Smooth muscle cell (in vitro differentiated cells): ENCODE measurements around the gene TMEM178A. TPM values are rescaled to one million over a fixed set of nuclear protein-coding genes. Genes with fewer than 3 reads are reported as not detected.

Experiments
- DNase-seq: peaks from one replicate; lab custom pipeline; 2025; ENCODE audit not compliant: unreplicated experiment; lab: John Stamatoyannopoulos, UW
- H2AFZ ChIP-seq: fragments of 200-600 bp; sonication (generic); 2 replicates; pipeline ENCODE4 v1.6.0; 2016; ENCODE audit warnings: antibody characterized with exemption, low read depth, mild to moderate bottlenecking
- H3F3A ChIP-seq: fragments of 200-600 bp; sonication (generic); 2 replicates; pipeline ENCODE4 v1.6.0; 2017; ENCODE audit warnings: antibody characterized with exemption, low read depth
- H3K27ac ChIP-seq: fragments of 200-600 bp; sonication (generic); 2 replicates; pipeline ENCODE4 v1.5.1; 2016; ENCODE audit warnings: low read depth, mild to moderate bottlenecking
- H3K27me3 ChIP-seq: fragments of 200-600 bp; sonication (generic); 2 replicates; pipeline ENCODE4 v1.6.1; 2016; ENCODE audit warnings: low read depth, mild to moderate bottlenecking
- H3K36me3 ChIP-seq: fragments of 200-600 bp; sonication (generic); 2 replicates; pipeline ENCODE4 v1.5.1; 2016; ENCODE audit warnings: low read depth
- H3K4me1 ChIP-seq: fragments of 200-600 bp; sonication (generic); 2 replicates; pipeline ENCODE4 v1.5.1; 2016; ENCODE audit warnings: low read depth
- H3K4me2 ChIP-seq: fragments of 200-600 bp; sonication (generic); 2 replicates; pipeline ENCODE4 v1.6.0; 2016; ENCODE audit warnings: mild to moderate bottlenecking
- H3K4me3 ChIP-seq: fragments of 200-600 bp; sonication (generic); 2 replicates; pipeline ENCODE4 v1.5.1; 2016; ENCODE audit warnings: mild to moderate bottlenecking
- H3K79me2 ChIP-seq: fragments of 200-600 bp; sonication (generic); 2 replicates; pipeline ENCODE4 v1.6.0; 2016; ENCODE audit warnings: low read depth, mild to moderate bottlenecking
- H3K9ac ChIP-seq: fragments of 200-600 bp; sonication (generic); 2 replicates; pipeline ENCODE4 v1.6.0; 2016; ENCODE audit warnings: low read depth
- H3K9me3 ChIP-seq: fragments of 200-600 bp; sonication (generic); replicated peaks from 2 replicates; pipeline ENCODE4 v1.5.1; 2016; ENCODE audit warnings: low read depth
- H4K20me1 ChIP-seq: fragments of 200-600 bp; sonication (generic); 2 replicates; pipeline ENCODE4 v1.6.0; 2016; ENCODE audit warnings: low read depth
- CTCF ChIP-seq: fragments of 200-600 bp; sonication (generic); IDR thresholded peaks from 2 replicates; pipeline ENCODE4 v1.5.1; 2017; ENCODE audit warnings: borderline replicate concordance, mild to moderate bottlenecking, antibody characterized with exemption; ENCODE audit not compliant: insufficient read depth, poor library complexity, severe bottlenecking
- WGBS: methylation state at CpG from one replicate; pipeline ENCODE4 v1.1.7; 2016; ENCODE audit warnings: low lambda C conversion rate; 5-methylcytosine and 5-hydroxymethylcytosine counted together
- polyA plus RNA-seq: library from polyadenylated mRNA; unstranded; fragments of >200 nt; fragmentation: Nextera tagmentation; extraction: Ambion mirVana; gene quantifications from 2 replicates; pipeline ENCODE4 v1.2.1, GENCODE V29; 2016
- total RNA-seq: library from RNA; depleted of rRNA; stranded (reverse); fragments of >200 nt; gene quantifications from 2 replicates; pipeline ENCODE4 v1.2.3, GENCODE V29; 2014

TMEM178A gene
- total and polyA plus RNA-seq, 2 experiments from 2014 or later = 14.6 to 22.2 TPM

GRCh38 chr2:39667104-39667885 lies 1.6 kb downstream of the TMEM178A start:
- Histone ChIP-seq H3K4me2 (peak overlapping the region; percentile 92), H3K4me3 (peak overlapping the region; percentile 58)

GRCh38 chr2:39667886-39668276 lies 2.2 kb downstream of the TMEM178A start:
- Histone ChIP-seq H3F3A (no peaks in the 10 kb centered on the region), H3K27me3 (peaks cover 28% of the 10 kb centered on the region), H3K4me1 (peaks cover 7% of the 10 kb centered on the region), H3K9ac (no peak overlapping the region), H3K4me3 (no peak overlapping the region), H3K4me2 (peak overlapping the region; percentile 92), H3K36me3 (no peaks in the 10 kb centered on the region), H3K79me2 (peaks cover 7% of the 10 kb centered on the region), H2AFZ (no peak overlapping the region), H4K20me1 (no peaks in the 10 kb centered on the region), H3K27ac (no peak overlapping the region), H3K9me3 (no peaks in the 10 kb centered on the region)
- TF ChIP-seq CTCF = no peak
- no peak for DNase-seq

More at GRCh38 chr2:39667104-39667885, 1.6 kb downstream of the TMEM178A start:
- no peaks in the 10 kb centered on the region for H3K9me3 ChIP-seq
- H3K36me3 ChIP-seq = no peaks in the 10 kb centered on the region
- H3K27me3 ChIP-seq = peaks cover 28% of the 10 kb centered on the region
- TF ChIP-seq CTCF = no peak
- H2AFZ ChIP-seq = no peak overlapping the region
- no peak overlapping the region for H3K9ac ChIP-seq
- no peaks in the 10 kb centered on the region for H3F3A ChIP-seq
- WGBS = 46% methylated on average over 7 of the region's 7 CpGs
- H4K20me1 ChIP-seq = no peaks in the 10 kb centered on the region
- peaks cover 7% of the 10 kb centered on the region for H3K79me2 ChIP-seq
- no peak for DNase-seq
- no peak overlapping the region for H3K27ac ChIP-seq
- peaks cover 7% of the 10 kb centered on the region for H3K4me1 ChIP-seq

GRCh38 chr2:39668576-39669080 lies 2.9 kb downstream of the TMEM178A start:
- no peaks in the 10 kb centered on the region for H3K9me3 ChIP-seq
- H3K9ac ChIP-seq = no peak overlapping the region
- DNase-seq = no peak
- H2AFZ ChIP-seq = no peak overlapping the region
- no peak for TF ChIP-seq CTCF
- H3K4me1 ChIP-seq = peaks cover 7% of the 10 kb centered on the region
- H3K27me3 ChIP-seq = peaks cover 28% of the 10 kb centered on the region
- no peaks in the 10 kb centered on the region for H3F3A ChIP-seq
- no peak overlapping the region for H3K27ac ChIP-seq
- WGBS = 91% methylated on average over 1 of the region's 1 CpG
- no peak overlapping the region for H3K4me3 ChIP-seq
- no peaks in the 10 kb centered on the region for H4K20me1 ChIP-seq
- H3K36me3 ChIP-seq = no peaks in the 10 kb centered on the region
- H3K79me2 ChIP-seq = peaks cover 7% of the 10 kb centered on the region
- H3K4me2 ChIP-seq = no peak overlapping the region
